ENCODE measurements around the gene SPAG5. TPM values are rescaled to one million over a fixed set of nuclear protein-coding genes. Genes with fewer than 3 reads are reported as not detected.

Gene SPAG5
- total and polyA plus RNA-seq, 11 donors = 0.39 to 11.6 (median 1.2) TPM

DNA sequence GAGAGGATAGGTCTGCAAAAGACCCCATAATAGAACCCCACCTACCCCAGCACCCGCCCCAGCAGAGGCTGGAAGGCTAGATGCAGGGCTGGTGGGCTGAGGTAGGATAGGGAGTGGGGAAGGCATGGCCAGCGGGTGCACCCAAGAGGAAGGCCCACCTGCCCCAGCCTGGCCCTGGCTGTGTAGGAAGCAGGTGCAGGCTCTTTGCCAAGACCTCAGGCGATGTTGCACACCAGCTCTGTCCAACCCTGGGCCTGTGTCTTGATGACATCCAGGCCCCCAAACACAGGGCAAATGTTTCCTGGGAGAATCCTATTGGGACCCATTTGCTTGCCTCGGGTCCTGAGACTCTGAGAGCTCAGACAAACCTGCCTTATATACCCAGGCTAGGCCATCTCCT, 58.6 kb downstream of the SPAG5 start:
- TF ChIP-seq POLR2A (IDR thresholded peaks at IDR 0.05) = no peak
- TF ChIP-seq, protein P1, sequence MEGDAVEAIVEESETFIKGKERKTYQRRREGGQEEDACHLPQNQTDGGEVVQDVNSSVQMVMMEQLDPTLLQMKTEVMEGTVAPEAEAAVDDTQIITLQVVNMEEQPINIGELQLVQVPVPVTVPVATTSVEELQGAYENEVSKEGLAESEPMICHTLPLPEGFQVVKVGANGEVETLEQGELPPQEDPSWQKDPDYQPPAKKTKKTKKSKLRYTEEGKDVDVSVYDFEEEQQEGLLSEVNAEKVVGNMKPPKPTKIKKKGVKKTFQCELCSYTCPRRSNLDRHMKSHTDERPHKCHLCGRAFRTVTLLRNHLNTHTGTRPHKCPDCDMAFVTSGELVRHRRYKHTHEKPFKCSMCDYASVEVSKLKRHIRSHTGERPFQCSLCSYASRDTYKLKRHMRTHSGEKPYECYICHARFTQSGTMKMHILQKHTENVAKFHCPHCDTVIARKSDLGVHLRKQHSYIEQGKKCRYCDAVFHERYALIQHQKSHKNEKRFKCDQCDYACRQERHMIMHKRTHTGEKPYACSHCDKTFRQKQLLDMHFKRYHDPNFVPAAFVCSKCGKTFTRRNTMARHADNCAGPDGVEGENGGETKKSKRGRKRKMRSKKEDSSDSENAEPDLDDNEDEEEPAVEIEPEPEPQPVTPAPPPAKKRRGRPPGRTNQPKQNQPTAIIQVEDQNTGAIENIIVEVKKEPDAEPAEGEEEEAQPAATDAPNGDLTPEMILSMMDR (IDR thresholded peaks at IDR 0.05) = no peak

DNA sequence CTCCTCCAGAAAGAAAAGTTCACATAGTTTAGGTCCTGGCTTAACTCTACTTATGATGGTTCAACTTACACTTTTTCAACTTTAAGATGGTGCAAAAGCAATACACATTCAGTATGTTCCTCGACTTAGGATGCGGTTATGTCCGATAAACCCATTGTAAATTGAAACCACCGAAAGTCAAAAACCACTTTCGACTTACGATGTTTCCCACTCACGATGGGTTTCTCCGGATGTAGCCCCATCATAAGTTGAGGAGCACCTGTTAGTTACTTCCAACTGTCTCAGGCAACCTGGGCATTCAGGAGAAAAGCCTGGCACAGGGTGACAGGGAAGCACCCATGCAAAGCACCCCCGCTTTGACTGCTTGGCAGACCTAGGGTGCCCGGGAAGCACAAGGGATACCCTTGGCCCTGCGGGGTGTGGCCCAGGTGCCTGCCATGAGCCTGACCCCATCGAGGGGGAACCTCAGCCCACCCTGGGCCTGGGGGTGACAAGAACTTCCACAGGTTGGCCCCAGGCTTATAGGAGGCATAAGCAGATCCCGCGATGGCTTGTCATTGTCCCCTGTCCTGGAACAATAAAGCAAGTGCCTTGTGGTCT, 60.4 kb downstream of the SPAG5 start:
- peaks cover 0 to 3% (median 0%) of the 10 kb centered on the region in 9 donors for H3K27me3 ChIP-seq
- no peaks in the 10 kb centered on the region for H3K9me3 ChIP-seq
- H3K36me3 ChIP-seq = no peaks in the 10 kb centered on the region
- WGBS, 4 donors = 89 to 95% (median 92%) methylated on average over 13 to 14 of the region's 14 CpGs
- intact Hi-C loops (cut with DNase I) = loop anchor here in 5 of 10 donors (5.0 kb wide), 3 partner anchors 36 to 46 kb away; no protein-coding TSS in a partner anchor
- DNase-seq = peak in 1 of 5 donors; percentile 32
- H3K4me3 ChIP-seq = no peak overlapping the region
- no peak for ATAC-seq
- H3K27ac ChIP-seq = no peak overlapping the region
- H3K4me1 ChIP-seq = no peaks in the 10 kb centered on the region
- TF ChIP-seq, protein P1 (IDR thresholded peaks at IDR 0.05) = no peak
- TF ChIP-seq POLR2A (IDR thresholded peaks at IDR 0.05) = no peak

More for the DNA sequence above, 58.6 kb downstream of the SPAG5 start:
- DNase-seq (peak in 1 of 5 donors; percentile 41), ATAC-seq (no peak)
- WGBS, 4 donors = 80 to 87% (median 86%) methylated on average over 1 to 4 of the region's 4 CpGs
- no peaks in the 10 kb centered on the region for H3K4me1 ChIP-seq
- no peak overlapping the region for H3K27ac ChIP-seq
- intact Hi-C loops (cut with DNase I) = loop anchor here in 3 of 10 donors (2.0 to 10.0 kb wide), 4 partner anchors 43 to 75 kb away; partner anchors contain the start of gene RSKR (in 1 of the 3)
- H3K27me3 ChIP-seq = peaks cover 0 to 3% (median 0%) of the 10 kb centered on the region in 9 donors
- H3K4me3 ChIP-seq = no peak overlapping the region
- no peaks in the 10 kb centered on the region for H3K9me3 ChIP-seq
- H3K36me3 ChIP-seq = no peaks in the 10 kb centered on the region

GRCh38 chr17:28537219-28537610, 61.6 kb downstream of the SPAG5 start:
- H3K4me3 ChIP-seq = no peak overlapping the region
- TF ChIP-seq, protein P1 (IDR thresholded peaks at IDR 0.05) = no peak
- TF ChIP-seq POLR2A (IDR thresholded peaks at IDR 0.05) = no peak
- H3K27ac ChIP-seq = no peak overlapping the region
- intact Hi-C loops (cut with DNase I) = loop anchor here in 5 of 10 donors (5.0 kb wide), 3 partner anchors 35 to 45 kb away; no protein-coding TSS in a partner anchor
- H3K27me3 ChIP-seq = peaks cover 0 to 3% (median 0%) of the 10 kb centered on the region in 9 donors
- H3K4me1 ChIP-seq = no peaks in the 10 kb centered on the region
- ATAC-seq (no peak), DNase-seq (peak in 1 of 5 donors; percentile 47)
- WGBS, 4 donors = 65 to 84% (median 76%) methylated on average over 10 to 12 of the region's 12 CpGs
- H3K9me3 ChIP-seq = no peaks in the 10 kb centered on the region
- no peaks in the 10 kb centered on the region for H3K36me3 ChIP-seq

- no peak overlapping the region for H3K4me3 ChIP-seq
- peaks cover 0 to 3% (median 0%) of the 10 kb centered on the region in 9 donors for H3K27me3 ChIP-seq
- DNase-seq = peak in 1 of 5 donors; percentile 19
- no peaks in the 10 kb centered on the region for H3K9me3 ChIP-seq
- no peak for ATAC-seq
- H3K4me1 ChIP-seq = no peaks in the 10 kb centered on the region
- H3K27ac ChIP-seq = no peak overlapping the region
- TF ChIP-seq, protein P1 (IDR thresholded peaks at IDR 0.05) = no peak
- TF ChIP-seq POLR2A (IDR thresholded peaks at IDR 0.05) = no peak
- H3K36me3 ChIP-seq = no peaks in the 10 kb centered on the region
- intact Hi-C loops (cut with DNase I) = loop anchor here in 5 of 10 donors (5.0 kb wide), 3 partner anchors 34 to 44 kb away; no protein-coding TSS in a partner anchor
- WGBS, 4 donors = 63 to 71% (median 69%) methylated on average over 6 to 9 of the region's 9 CpGs
These were observed 62.1 kb downstream of the SPAG5 start for GRCh38 chr17:28536532-28537218.

All from heart left ventricle (tissue), 16 donors.